Measurements from ENCODE around the gene DNAH17. TPM values are rescaled to one million over a fixed set of nuclear protein-coding genes. Genes with fewer than 3 reads are reported as not detected.
A peak's percentile ranks its signal among the peaks of the same experiment; 100 is the strongest.

DNAH17 gene
- total RNA-seq, 5 donors from 2014 or later (not counting 1 experiment from before 2014, with no cell fraction given): 0.33 to 1.2 (median 1.1) TPM

DNA sequence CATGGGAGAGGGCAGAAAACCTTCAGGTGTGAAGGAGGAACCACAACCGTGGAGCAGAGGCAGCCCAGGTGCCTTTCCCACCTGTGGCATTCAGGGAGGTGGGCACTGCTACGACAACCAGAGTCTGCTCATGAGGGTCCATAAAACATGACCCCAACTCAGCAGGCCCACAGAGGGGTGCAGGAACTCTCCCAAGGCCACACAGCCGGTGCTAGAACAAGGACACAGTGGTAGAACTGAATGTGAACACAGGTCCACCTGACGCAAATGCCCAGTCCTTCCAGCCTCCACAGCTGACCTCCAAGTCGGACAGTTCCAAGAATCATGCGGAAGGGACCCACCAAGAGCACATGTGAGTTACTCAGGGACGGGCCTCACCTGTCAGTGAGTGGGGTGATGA, 76.4 kb downstream of the DNAH17 start:
- 83% methylated on average over 7 of the region's 7 CpGs for WGBS (ENCODE audit: insufficient coverage)
- peaks cover 0 to 6% of the 10 kb centered on the region in 2 experiments for H3K4me1 ChIP-seq (ENCODE audit: control insufficient read depth in 1 of 2, extremely low read depth in 1 of 2, insufficient read depth in 2 of 2, low read length in 2 of 2)
- DNase-seq: no peak
- peaks cover 0 to 43% of the 10 kb centered on the region in 2 experiments for H3K27me3 ChIP-seq (replicated peaks in 1 of 2; ENCODE audit: control insufficient read depth in 2 of 2, extremely low read depth in 1 of 2, insufficient read depth in 2 of 2, low read length in 1 of 2)
- Mint-ChIP-seq H3K36me3 (no peaks in the 10 kb centered on the region), H3K9me3 (no peaks in the 10 kb centered on the region), H3K4me3 (no peak overlapping the region), H3K4me1 (no peaks in the 10 kb centered on the region), H3K27ac (no peak overlapping the region), H3K27me3 (no peaks in the 10 kb centered on the region)
- no peaks in the 10 kb centered on the region for H3K36me3 ChIP-seq (ENCODE audit: control insufficient read depth in 2 of 2, extremely low read depth in 1 of 2, insufficient read depth in 1 of 2, low read length in 1 of 2)
- ChIA-PET CTCF (no interaction called here), POLR2A (no interaction called here)
- H3K9me3 ChIP-seq: no peaks in the 10 kb centered on the region
- ATAC-seq (replicated peaks in 1 of 4): no peak
- H3K27ac ChIP-seq (ENCODE audit: low read length): no peak overlapping the region
- no peak overlapping the region for H3K4me3 ChIP-seq (ENCODE audit: control insufficient read depth in 1 of 2, extremely low read depth in 1 of 2, low read length in 1 of 2)

DNA sequence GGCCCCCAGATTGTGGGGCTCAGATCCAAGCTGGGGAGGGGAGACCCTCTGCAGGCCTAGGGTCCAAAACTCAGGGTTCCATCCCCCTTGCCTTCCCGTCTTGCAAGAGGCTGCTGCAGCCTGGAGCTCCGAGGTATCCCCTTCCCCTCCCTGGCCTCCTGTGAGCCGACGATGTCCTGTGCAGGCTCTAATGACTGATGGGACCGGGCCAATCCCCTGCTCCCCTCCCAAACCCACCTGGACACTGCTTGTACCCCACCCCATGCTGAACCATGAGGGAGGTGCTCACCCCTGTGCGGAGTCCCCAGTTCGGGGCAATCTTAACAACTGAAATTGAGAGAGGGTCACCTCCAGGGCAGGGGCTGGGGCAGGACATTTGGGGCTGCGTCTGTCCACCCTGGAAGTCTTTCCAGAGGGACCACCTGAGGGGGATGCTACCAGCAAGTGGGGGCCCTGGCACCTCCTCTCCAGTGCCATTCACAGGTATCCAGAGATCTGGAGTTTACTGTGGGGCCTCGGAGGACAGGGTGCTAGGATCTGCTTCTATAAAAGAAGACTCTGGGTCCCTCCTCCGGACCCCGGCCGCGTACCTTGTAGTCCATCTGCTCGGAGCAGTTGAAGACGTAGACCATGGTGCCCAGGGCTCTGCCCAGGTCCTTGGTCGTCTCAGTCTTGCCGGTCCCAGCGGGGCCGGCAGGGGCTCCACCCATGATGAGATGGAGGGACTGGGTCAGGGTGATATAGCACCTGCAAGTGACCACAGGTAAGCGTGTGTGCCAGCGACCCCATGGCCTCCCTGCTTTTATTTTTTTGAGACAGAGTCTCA, 77.3 kb downstream of the DNAH17 start:
- Histone ChIP-seq H3K4me1 (ENCODE audit: control insufficient read depth in 1 of 2, extremely low read depth in 1 of 2, insufficient read depth in 2 of 2, low read length in 2 of 2) (peaks cover 0 to 6% of the 10 kb centered on the region in 2 experiments), H3K4me3 (ENCODE audit: control insufficient read depth in 1 of 2, extremely low read depth in 1 of 2, low read length in 1 of 2) (no peak overlapping the region), H3K9me3 (no peaks in the 10 kb centered on the region), H3K27ac (ENCODE audit: low read length) (no peak overlapping the region), H3K36me3 (ENCODE audit: control insufficient read depth in 2 of 2, extremely low read depth in 1 of 2, insufficient read depth in 1 of 2, low read length in 1 of 2) (no peaks in the 10 kb centered on the region), H3K27me3 (replicated peaks in 1 of 2; ENCODE audit: control insufficient read depth in 2 of 2, extremely low read depth in 1 of 2, insufficient read depth in 2 of 2, low read length in 1 of 2) (peaks cover 0 to 43% of the 10 kb centered on the region in 2 experiments)
- WGBS (ENCODE audit: insufficient coverage): 87% methylated on average over 19 of the region's 21 CpGs
- Mint-ChIP-seq H3K36me3 (no peaks in the 10 kb centered on the region), H3K27ac (no peak overlapping the region), H3K4me3 (no peak overlapping the region), H3K4me1 (no peaks in the 10 kb centered on the region), H3K9me3 (no peaks in the 10 kb centered on the region), H3K27me3 (no peaks in the 10 kb centered on the region)
- ATAC-seq (replicated peaks in 1 of 4): no peak
- ChIA-PET CTCF (no interaction called here), POLR2A (no interaction called here)
- no peak for DNase-seq

DNA sequence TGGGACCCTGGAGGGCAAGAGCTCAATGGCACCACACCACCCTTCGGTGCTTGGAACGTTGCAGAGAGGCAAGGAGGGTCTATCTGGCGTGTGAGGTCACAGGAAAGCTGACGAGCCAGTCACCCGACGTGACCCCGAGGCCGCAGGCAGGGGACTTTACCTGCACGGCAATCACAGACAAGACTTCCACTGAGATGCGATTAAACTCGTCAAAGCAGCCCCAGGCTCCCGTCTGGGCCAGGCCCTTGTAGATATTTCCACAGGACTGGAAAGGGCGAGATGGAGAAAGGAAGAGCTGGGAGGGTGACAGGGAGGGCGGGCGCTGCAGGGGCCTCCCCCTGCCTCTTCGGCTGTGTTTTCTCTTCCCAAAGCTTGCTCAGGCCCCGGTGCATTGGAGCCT, 78.3 kb downstream of the DNAH17 start:
- Mint-ChIP-seq H3K27ac (no peak overlapping the region), H3K27me3 (no peaks in the 10 kb centered on the region), H3K36me3 (no peaks in the 10 kb centered on the region), H3K4me1 (no peaks in the 10 kb centered on the region), H3K4me3 (no peak overlapping the region), H3K9me3 (no peaks in the 10 kb centered on the region)
- Histone ChIP-seq H3K27me3 (replicated peaks in 1 of 2; ENCODE audit: control insufficient read depth in 2 of 2, extremely low read depth in 1 of 2, insufficient read depth in 2 of 2, low read length in 1 of 2) (peaks cover 0 to 45% of the 10 kb centered on the region in 2 experiments), H3K27ac (ENCODE audit: low read length) (no peak overlapping the region), H3K36me3 (ENCODE audit: control insufficient read depth in 2 of 2, extremely low read depth in 1 of 2, insufficient read depth in 1 of 2, low read length in 1 of 2) (no peaks in the 10 kb centered on the region), H3K4me1 (ENCODE audit: control insufficient read depth in 1 of 2, extremely low read depth in 1 of 2, insufficient read depth in 2 of 2, low read length in 2 of 2) (peaks cover 0 to 6% of the 10 kb centered on the region in 2 experiments), H3K9me3 (no peaks in the 10 kb centered on the region), H3K4me3 (ENCODE audit: control insufficient read depth in 1 of 2, extremely low read depth in 1 of 2, low read length in 1 of 2) (no peak overlapping the region)
- ChIA-PET POLR2A (no interaction called here), CTCF (no interaction called here)
- 84% methylated on average over 14 of the region's 17 CpGs for WGBS (ENCODE audit: insufficient coverage)
- no peak for ATAC-seq (replicated peaks in 1 of 4)
- DNase-seq: no peak

DNA sequence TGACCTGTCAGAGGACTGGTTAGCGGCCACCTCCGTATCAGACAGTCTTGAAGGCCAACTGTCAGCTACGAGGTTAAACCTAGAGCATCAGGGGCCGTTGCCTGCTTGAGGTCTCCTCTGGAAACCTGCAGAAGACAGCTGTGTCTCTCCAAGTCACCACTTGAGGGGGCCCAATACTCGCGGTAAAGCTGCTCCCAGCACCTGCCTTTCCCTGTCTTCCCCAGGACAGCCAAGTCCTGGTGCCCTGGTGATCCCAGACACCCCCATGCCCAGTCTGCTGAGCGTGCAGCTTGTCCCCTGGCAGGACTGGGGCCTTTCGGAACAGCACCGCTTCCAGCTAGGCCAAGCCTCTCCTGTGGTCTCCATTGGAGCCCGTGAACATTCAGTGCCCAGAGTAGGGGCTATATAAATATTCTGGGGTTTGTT, 80.1 kb downstream of the DNAH17 start:
- Histone ChIP-seq H3K4me1 (ENCODE audit: control insufficient read depth in 1 of 2, extremely low read depth in 1 of 2, insufficient read depth in 2 of 2, low read length in 2 of 2) (peaks cover 0 to 6% of the 10 kb centered on the region in 2 experiments), H3K27me3 (replicated peaks in 1 of 2; ENCODE audit: control insufficient read depth in 2 of 2, extremely low read depth in 1 of 2, insufficient read depth in 2 of 2, low read length in 1 of 2) (peaks cover 0 to 43% of the 10 kb centered on the region in 2 experiments), H3K27ac (ENCODE audit: low read length) (no peak overlapping the region), H3K36me3 (ENCODE audit: control insufficient read depth in 2 of 2, extremely low read depth in 1 of 2, insufficient read depth in 1 of 2, low read length in 1 of 2) (no peaks in the 10 kb centered on the region), H3K4me3 (ENCODE audit: control insufficient read depth in 1 of 2, extremely low read depth in 1 of 2, low read length in 1 of 2) (no peak overlapping the region), H3K9me3 (no peaks in the 10 kb centered on the region)
- Mint-ChIP-seq H3K27me3 (no peaks in the 10 kb centered on the region), H3K27ac (no peak overlapping the region), H3K9me3 (no peaks in the 10 kb centered on the region), H3K4me1 (no peaks in the 10 kb centered on the region), H3K4me3 (no peak overlapping the region), H3K36me3 (no peaks in the 10 kb centered on the region)
- ChIA-PET POLR2A (no interaction called here), CTCF (interaction anchor here in 1 of 2 donors (0.6 kb wide), 1 partner anchor 13 kb away, joined by 5 read pairs; no protein-coding TSS in a partner anchor)
- DNase-seq (peak in 31 of 35 experiments; percentile 11 to 71 (median 37)), ATAC-seq (replicated peaks in 1 of 4) (peak; percentile 52 to 81 (median 64))
- WGBS (ENCODE audit: insufficient coverage): 32% methylated on average over 10 of the region's 10 CpGs

DNA sequence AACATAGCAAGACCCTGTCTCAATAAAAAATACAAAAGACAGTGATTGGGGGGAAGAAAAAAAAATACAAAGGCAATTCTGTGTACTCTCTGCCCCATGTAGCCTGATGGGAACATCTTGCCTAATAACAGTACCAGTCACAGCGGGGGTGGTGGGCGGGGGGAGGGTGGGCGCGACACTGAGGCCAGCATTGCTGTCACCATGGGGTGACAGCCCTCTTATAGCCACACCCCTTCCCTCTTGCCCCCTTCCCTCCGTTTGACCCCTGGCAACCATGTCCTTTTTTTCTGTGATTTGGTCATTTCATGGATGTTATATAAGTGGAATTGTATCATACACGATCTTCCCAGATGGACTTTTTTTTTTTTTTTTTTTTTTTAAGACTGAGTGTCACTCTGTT, 80.9 kb downstream of the DNAH17 start:
- no peaks in the 10 kb centered on the region for H3K9me3 Mint-ChIP-seq
- DNase-seq: no peak
- Histone ChIP-seq H3K36me3 (ENCODE audit: control insufficient read depth in 2 of 2, extremely low read depth in 1 of 2, insufficient read depth in 1 of 2, low read length in 1 of 2) (no peaks in the 10 kb centered on the region), H3K27ac (ENCODE audit: low read length) (no peak overlapping the region), H3K27me3 (replicated peaks in 1 of 2; ENCODE audit: control insufficient read depth in 2 of 2, extremely low read depth in 1 of 2, insufficient read depth in 2 of 2, low read length in 1 of 2) (peaks cover 0 to 43% of the 10 kb centered on the region in 2 experiments), H3K9me3 (no peaks in the 10 kb centered on the region), H3K4me1 (ENCODE audit: control insufficient read depth in 1 of 2, extremely low read depth in 1 of 2, insufficient read depth in 2 of 2, low read length in 2 of 2) (peaks cover 0 to 6% of the 10 kb centered on the region in 2 experiments), H3K4me3 (ENCODE audit: control insufficient read depth in 1 of 2, extremely low read depth in 1 of 2, low read length in 1 of 2) (no peak overlapping the region)
- no peaks in the 10 kb centered on the region for H3K4me1 Mint-ChIP-seq
- H3K4me3 Mint-ChIP-seq: no peak overlapping the region
- no peak for ATAC-seq (replicated peaks in 1 of 4)
- ChIA-PET POLR2A (no interaction called here), CTCF (no interaction called here)
- no peaks in the 10 kb centered on the region for H3K36me3 Mint-ChIP-seq
- no CpG with 5 or more reads among the region's 6 CpGs for WGBS (ENCODE audit: insufficient coverage)
- H3K27ac Mint-ChIP-seq: no peak overlapping the region
- H3K27me3 Mint-ChIP-seq: no peaks in the 10 kb centered on the region

DNA sequence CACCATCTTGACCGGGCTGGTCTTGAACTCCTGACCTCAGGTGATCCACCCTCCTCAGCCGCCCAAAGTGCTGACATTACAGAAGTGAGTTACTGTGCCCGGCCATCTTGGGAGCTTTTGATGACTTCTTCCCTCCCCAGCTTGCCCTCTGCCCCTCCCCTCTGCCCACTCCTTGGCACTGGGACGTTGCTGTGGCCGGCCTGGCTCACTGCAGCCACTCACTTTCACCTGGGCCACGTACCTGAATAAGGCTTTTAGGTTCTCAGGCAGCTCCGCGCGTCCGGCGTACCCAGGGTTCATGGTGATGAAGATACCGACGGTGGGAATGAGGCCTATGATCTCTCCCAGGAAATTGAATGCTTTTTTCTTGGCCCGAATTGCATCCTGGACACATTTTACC, 81.6 kb downstream of the DNAH17 start:
- Histone ChIP-seq H3K4me1 (ENCODE audit: control insufficient read depth in 1 of 2, extremely low read depth in 1 of 2, insufficient read depth in 2 of 2, low read length in 2 of 2) (peaks cover 0 to 6% of the 10 kb centered on the region in 2 experiments), H3K9me3 (no peaks in the 10 kb centered on the region), H3K27ac (ENCODE audit: low read length) (no peak overlapping the region), H3K27me3 (replicated peaks in 1 of 2; ENCODE audit: control insufficient read depth in 2 of 2, extremely low read depth in 1 of 2, insufficient read depth in 2 of 2, low read length in 1 of 2) (peaks cover 0 to 40% of the 10 kb centered on the region in 2 experiments), H3K36me3 (ENCODE audit: control insufficient read depth in 2 of 2, extremely low read depth in 1 of 2, insufficient read depth in 1 of 2, low read length in 1 of 2) (no peaks in the 10 kb centered on the region), H3K4me3 (ENCODE audit: control insufficient read depth in 1 of 2, extremely low read depth in 1 of 2, low read length in 1 of 2) (no peak overlapping the region)
- H3K27me3 Mint-ChIP-seq: no peaks in the 10 kb centered on the region
- ATAC-seq (replicated peaks in 1 of 4): no peak
- WGBS (ENCODE audit: insufficient coverage): 87% methylated on average over 12 of the region's 14 CpGs
- no peak overlapping the region for H3K4me3 Mint-ChIP-seq
- no peak overlapping the region for H3K27ac Mint-ChIP-seq
- ChIA-PET CTCF (no interaction called here), POLR2A (no interaction called here)
- H3K36me3 Mint-ChIP-seq: no peaks in the 10 kb centered on the region
- no peaks in the 10 kb centered on the region for H3K9me3 Mint-ChIP-seq
- H3K4me1 Mint-ChIP-seq: no peaks in the 10 kb centered on the region
- no peak for DNase-seq

Data from T-cell (primary cell).